22Rv1 (cell line): ENCODE measurements around the gene PRDM11.

ENCODE experiments used
- ZFX ChIP-seq: fragments of 450-650 bp; IDR thresholded peaks from 2 replicates; pipeline ENCODE4 v1.6.1; 2017; ENCODE audit warnings: antibody characterized with exemption, borderline replicate concordance
- TF ChIP-seq, protein P1 (sequence below): fragments of 450-650 bp; IDR thresholded peaks from 2 replicates; pipeline ENCODE4 v1.5.1; 2017; ENCODE audit warnings: mild to moderate bottlenecking

DNA sequence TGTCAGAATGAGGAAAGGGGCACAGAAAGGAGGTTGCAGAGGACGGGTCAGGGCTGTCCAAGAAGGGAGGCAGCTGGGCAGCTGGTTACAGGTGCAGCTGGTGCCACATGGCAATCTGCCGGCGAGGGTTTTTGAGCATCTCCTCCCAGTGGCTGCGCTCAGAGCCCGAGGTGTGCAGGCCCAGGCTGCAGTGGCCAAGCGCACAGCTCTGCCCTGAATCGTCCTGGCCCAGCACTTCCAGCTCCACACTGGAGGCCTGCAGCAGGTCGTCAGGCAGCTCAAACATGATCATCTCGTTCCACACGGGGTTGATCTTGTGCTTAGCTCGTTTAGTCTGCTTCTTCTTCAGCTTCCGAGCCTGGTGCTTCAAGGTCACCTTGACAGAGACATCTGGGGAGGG is 97.5 kb downstream of the PRDM11 start:
- TF ChIP-seq, protein P1, sequence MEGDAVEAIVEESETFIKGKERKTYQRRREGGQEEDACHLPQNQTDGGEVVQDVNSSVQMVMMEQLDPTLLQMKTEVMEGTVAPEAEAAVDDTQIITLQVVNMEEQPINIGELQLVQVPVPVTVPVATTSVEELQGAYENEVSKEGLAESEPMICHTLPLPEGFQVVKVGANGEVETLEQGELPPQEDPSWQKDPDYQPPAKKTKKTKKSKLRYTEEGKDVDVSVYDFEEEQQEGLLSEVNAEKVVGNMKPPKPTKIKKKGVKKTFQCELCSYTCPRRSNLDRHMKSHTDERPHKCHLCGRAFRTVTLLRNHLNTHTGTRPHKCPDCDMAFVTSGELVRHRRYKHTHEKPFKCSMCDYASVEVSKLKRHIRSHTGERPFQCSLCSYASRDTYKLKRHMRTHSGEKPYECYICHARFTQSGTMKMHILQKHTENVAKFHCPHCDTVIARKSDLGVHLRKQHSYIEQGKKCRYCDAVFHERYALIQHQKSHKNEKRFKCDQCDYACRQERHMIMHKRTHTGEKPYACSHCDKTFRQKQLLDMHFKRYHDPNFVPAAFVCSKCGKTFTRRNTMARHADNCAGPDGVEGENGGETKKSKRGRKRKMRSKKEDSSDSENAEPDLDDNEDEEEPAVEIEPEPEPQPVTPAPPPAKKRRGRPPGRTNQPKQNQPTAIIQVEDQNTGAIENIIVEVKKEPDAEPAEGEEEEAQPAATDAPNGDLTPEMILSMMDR: no peak
- TF ChIP-seq ZFX: no peak
